GM12875 (cell line): ENCODE measurements around the gene SLC16A10.

Experiments
- H3K4me3 ChIP-seq: one replicate; pipeline ENCODE4 v1.5.1; 2011; ENCODE audit warnings: low read depth, low read length, control low read depth
- CTCF ChIP-seq: IDR thresholded peaks from 2 replicates; pipeline ENCODE4 v1.5.1; 2011; ENCODE audit warnings: low read depth, mild to moderate bottlenecking, control low read depth, inconsistent platforms, low read length, moderate library complexity, borderline replicate concordance; ENCODE audit not compliant: insufficient read depth

The SLC16A10 gene

DNA sequence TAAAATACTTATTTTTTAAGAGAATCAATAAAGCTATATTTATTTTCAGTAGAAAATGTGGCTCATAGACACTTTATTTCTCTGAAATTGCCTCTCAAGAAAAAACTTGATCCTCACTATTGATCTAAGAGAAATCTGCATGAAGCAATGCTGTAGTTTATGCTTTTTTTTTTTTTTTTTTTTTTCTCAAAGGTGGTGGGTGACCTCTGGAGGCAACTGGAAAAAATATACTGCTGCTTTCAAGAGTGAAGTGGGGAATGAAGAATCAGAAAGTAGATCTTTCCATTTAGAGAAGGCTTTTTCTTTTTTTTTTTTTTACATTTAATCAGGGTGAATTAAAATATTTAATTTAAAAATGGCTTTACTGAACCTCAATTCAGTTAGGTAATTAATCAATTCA lies 169.3 kb downstream of the SLC16A10 start:
- no peak for TF ChIP-seq CTCF
- no peak overlapping the region for H3K4me3 ChIP-seq

DNA sequence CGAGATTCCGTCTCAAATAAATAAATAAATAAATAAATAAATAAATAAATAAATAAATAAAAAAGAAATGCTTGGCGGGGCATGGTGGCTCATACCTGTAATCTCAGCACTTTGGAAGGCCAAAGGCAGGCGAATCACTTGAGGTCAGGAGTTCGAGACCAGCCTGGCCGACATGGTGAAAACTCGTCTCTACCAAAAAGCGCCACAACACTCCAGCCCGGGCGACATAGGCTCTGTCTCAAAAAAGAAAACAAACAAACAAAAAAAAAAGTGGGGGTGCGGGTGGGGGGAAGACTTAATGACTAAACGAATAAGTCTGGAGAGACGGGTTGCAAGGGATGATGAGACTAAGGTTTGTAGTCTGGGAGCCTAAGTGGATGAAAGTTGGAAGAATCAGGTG lies 170.7 kb downstream of the SLC16A10 start:
- no peak for TF ChIP-seq CTCF
- no peak overlapping the region for H3K4me3 ChIP-seq

DNA sequence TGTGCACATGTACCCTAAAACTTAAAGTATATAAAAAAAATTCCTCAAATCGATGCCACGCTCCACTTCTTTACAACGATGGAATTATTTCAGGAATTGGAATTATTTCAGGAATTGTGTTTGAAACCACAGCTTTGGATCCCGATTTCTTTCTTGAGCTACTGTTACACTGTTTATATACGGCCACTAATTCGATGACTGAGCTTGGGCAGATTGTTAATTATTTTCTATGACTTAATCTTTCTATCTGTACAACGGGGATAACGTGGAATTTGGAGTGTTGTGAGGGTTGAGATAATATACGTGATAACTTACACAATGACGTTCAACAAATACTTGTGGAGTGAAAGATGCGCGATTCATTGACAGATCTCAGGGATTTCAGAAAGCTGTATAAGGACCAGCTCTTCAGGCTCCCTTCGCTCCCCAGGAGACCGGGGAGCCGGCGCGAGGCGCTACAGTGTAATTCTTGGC lies 171.3 kb downstream of the SLC16A10 start:
- no peak overlapping the region for H3K4me3 ChIP-seq
- TF ChIP-seq CTCF, result no peak

GRCh38 chr6:111259089-111259831 lies 172.0 kb downstream of the SLC16A10 start:
- TF ChIP-seq CTCF, result peak; percentile 91
- peak overlapping the region; percentile 65 for H3K4me3 ChIP-seq

GRCh38 chr6:111260570-111261298 lies 173.4 kb downstream of the SLC16A10 start:
- no peak for TF ChIP-seq CTCF
- H3K4me3 ChIP-seq, result no peak overlapping the region

DNA sequence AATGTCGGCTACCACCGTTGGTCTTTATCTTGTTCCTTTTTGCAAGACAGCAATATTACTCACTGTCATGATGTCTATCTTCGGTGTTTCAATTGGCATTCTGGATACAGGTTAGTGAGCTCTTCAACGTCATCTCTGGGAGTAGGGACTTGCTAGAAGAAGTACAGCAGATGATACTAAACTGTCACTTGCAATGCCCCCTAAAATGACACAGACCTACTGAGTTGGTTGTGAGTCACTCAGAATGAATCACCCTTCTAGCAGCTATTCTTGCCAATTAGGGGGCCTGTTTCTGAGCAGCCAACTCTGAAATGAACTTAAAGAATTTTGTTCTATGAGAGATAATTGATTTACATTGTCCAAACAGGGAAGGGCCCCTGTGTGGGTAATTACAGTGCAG lies 176.5 kb downstream of the SLC16A10 start:
- TF ChIP-seq CTCF, result no peak
- H3K4me3 ChIP-seq, result no peak overlapping the region

DNA sequence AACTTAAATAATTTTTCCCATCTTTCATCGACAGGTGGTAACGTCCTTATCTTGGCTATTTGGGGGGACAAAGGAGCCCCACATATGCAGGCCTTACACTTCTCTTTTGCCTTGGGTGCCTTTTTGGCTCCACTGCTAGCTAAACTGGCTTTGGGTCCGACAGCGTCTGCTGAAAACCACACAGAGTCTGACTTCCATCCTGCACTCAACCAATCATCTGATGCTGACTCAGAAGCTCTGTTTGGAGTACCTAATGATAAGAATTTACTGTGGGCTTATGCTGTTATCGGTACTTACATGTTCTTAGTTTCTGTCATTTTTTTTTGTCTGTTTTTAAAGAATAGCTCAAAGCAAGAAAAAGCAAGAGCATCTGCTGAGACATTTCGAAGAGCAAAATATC lies 178.5 kb downstream of the SLC16A10 start:
- no peak for TF ChIP-seq CTCF
- no peak overlapping the region for H3K4me3 ChIP-seq
